GM20000 (cell line): ENCODE results near the gene SARDH.

Source experiments
- DNase-seq: peaks from one replicate; pipeline ENCODE4 v3.0.0; 2012; ENCODE audit warnings: low spot score
- TF ChIP-seq, protein P1 (sequence below): IDR thresholded peaks from 2 replicates; pipeline ENCODE4 v1.5.1; 2012; ENCODE audit warnings: mild to moderate bottlenecking, control low read depth; ENCODE audit errors: extremely low read depth, missing control alignments

The SARDH gene

DNA sequence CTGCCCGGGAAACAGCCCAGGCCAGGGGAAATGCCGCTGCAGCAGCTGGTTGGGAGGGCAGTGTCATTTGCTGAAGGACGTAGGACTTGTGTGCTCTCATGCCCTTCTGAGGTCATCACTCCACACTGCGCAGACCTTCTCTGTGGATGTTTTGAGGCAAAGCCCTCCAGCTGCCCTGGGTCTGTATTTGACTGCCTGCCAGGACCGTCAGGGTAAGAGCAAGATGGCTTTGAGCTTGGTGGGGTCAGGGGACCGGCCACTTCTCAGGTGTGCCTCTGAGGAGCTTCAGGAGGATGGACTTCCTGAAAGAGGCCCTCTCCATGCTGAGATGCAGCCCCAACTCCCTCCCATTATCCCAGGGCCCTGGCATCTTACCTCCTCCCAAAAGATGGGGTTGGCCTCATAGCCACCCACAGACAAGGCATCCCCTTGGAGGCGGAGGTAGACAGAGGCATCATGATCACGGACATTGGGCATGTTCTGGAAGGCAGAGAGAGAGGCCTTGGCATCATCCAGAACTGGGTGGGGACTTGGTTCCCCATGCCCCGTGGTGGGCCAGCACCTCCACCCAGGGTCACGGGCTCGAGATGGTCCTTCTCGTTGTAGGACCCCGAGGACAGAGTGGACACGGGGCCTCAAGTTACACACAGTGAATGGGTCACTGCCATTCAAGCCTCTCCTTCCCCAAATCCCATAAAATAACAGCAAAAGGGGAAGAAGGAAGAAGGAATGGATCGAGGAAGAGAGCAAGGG, 19.4 kb downstream of the SARDH start:
- TF ChIP-seq, protein P1, sequence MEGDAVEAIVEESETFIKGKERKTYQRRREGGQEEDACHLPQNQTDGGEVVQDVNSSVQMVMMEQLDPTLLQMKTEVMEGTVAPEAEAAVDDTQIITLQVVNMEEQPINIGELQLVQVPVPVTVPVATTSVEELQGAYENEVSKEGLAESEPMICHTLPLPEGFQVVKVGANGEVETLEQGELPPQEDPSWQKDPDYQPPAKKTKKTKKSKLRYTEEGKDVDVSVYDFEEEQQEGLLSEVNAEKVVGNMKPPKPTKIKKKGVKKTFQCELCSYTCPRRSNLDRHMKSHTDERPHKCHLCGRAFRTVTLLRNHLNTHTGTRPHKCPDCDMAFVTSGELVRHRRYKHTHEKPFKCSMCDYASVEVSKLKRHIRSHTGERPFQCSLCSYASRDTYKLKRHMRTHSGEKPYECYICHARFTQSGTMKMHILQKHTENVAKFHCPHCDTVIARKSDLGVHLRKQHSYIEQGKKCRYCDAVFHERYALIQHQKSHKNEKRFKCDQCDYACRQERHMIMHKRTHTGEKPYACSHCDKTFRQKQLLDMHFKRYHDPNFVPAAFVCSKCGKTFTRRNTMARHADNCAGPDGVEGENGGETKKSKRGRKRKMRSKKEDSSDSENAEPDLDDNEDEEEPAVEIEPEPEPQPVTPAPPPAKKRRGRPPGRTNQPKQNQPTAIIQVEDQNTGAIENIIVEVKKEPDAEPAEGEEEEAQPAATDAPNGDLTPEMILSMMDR, result no peak
- no peak for DNase-seq

DNA sequence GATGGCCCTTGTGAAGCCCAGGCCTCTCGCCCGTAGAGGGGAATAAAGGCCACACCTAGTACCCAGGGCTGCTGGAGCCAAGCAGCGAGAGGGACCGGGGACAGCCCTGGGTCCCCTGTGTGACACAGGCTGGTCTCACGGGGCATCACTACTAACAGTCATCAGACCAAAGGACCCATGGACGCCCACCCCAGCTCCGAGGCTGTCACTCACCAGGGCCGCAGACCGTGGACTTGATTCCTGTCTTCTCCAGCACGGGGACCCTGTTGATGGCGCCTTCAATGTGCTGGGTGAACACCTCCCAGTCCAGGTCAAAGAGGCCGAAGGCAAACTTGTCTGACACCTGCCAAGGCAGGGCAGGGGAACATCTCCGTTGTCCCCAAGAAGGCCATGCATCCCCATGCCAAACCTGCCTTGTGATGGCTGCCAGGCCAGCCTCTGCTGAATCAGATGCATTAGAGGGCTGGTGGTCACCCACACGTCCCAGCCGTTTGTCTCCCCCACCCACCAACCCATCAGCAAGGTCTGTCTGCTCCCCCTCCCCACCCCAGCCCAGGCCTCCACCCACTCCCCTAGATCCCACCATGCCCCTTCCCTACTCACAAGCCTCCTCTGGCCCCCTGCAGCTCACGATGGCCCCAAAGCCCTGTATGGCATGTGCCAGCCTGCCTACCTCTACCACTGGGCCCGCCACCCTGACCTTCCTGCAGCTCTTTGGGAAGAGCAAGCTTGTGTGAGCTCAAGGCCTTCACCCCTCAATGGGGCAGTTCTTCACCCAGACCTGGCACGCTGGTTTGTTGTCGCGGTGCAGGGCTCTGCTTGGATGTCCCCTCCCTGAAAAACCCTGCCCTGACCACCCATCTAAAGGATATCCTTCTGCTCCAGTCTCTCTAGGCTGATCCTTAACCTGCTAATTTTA, 20.8 kb downstream of the SARDH start:
- TF ChIP-seq, protein P1, result no peak
- DNase-seq, result no peak

DNA sequence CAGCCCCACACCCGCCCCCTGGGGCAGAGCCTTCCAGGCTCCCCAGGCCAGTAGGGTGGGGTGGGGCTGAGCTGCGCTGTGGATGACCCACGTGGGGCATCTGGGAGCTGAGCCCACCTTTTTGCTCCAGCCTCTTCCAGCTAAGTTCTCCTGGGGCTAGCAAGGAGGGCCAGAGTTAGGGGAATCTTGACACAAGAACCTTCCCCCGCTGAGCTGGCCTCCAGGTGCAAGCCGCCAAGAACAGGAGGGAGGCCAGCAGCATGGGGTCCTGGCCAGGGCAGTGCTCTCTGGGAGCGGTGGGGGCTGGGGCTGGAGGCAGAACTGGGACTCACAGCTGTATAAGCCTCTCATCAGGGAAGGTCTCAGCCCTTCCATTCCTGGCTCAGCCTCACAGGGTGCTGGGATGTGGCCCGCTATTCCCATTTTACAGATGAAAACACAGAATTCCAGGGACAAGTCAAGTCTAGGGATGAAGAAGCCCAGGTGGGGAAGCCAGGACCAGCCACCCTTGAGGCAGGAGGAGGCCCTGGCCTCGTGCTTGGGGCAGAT, 21.5 kb downstream of the SARDH start:
- DNase-seq, result no peak

DNA sequence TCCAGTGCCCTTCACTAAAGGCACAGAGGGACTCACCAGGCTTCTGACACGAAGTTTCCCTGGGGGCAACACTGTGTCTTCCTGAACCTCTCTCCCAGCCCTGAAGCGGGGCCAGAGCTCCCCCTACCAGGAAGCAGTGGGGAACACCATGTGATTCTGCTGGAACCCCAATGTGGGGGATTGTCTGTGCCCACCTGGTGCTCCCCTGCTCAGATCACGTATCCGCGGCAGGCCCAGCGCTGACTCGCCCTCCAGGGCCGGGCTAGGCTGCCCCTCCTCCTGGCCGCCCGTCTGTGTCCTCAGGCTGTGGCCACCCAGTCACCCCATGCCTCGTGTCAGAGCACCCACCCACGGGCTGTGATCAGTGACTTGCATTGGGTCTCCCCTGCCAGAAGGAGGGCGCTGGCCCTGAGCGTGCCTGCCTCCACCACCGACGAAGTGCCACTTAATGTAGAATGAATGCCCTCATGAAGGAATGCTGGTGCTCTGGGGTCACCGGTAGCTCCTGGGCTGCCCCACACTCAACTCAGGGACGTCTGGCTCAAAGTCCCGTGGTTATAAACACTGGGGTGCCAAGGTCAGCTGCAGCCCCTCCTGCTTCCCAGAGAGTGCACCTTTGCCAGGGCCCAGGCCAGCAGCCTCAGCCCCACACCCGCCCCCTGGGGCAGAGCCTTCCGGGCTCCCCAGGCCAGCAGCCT, 22.1 kb downstream of the SARDH start:
- DNase-seq, result no peak
- TF ChIP-seq, protein P1, result no peak

More for the DNA sequence above, 21.5 kb downstream of the SARDH start:
- TF ChIP-seq, protein P1, result no peak

DNA sequence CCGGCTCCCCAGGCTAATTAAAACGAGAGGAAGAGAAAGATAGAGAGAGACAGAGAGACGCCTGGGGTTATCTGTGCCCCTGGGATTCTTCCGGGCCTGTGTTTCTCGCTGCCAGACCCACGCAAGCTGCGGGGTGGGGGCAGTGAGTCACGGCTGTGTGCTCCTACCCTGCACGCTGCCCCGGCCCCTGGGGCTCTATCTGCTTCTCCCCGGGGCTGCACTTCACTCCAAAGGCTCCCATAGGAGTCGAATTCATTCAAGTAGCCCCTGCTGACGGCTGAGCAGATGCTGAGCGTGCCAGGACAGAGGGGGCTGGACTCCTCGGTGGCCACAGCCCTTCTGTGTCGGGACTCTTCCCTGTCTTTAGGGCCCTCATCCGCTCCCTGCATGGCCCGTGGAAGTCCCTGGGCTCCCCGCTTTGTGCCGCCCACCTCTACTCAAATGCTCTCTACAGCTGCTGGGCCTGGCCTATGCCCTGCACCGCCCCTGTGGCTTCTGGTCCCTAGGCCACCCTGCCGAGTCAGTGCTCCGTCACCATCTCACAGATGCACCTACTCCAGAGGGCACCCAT, 22.8 kb downstream of the SARDH start:
- TF ChIP-seq, protein P1, result no peak

DNA sequence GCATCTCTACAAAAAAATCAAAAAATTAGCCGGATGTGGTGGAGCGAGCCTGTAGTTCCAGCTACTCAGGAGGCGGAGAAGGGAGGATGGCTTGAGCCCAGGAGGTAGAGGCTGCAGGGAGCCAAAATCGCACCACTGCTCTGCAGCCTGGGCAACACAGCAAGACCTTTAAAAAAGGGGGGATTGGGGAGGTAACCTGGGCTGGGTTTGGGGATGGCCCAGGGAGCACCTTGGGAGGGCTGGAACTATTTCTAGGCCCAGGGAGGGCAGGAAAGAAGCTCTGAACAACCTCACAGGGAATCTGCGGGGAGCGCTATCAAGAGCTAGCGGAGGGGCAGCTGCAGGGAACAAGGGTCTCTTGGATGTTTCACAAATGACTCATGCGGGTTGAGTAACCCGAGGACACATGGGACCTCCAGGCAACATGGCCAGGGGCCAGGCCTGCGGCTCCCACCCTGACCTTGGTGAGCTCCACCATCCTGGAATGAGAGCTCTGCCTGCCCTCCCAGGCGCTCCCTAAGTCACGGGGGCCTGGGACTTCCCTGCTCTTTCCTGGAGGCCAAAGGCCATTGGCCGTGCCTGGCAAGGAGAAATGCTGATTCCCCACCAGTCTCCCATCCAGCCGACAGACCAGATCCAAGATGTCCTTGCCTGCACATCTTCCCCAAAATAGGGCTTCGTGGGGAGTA, 23.4 kb downstream of the SARDH start:
- TF ChIP-seq, protein P1, result no peak
- DNase-seq, result no peak

More for the DNA sequence above, 22.8 kb downstream of the SARDH start:
- no peak for DNase-seq
